Measurements from ENCODE around the gene GNG12.

GNG12 gene

DNA sequence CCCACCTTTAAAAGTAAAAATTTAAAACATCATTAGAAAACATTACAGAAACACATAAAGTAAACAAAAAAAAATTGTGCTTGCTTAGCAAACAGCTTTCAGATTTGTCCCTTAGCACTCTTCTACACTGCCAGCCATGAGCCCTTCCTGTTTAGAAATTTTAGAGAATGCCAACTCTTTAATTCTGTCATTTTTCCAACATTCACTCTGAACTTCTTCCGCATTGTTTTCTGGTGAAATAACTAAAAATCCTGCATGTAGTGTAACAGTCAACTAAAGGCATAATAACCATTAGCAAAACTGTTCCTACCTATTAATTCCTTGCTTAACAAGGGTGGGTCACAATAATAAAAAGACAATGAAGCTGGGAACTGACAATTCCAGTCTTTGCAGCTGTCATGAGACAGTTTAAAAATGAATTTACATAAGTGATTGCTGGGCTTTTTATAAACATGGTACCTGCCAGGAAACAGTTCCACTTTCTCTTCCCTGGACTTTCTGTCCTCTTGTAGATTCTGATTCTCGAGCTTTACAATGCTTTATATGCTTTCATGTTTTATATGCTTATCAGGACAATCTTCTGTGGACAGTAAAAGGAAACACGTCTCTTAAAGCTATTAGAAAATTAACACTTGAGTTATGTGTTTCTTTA, 19.0 kb downstream of the GNG12 start:
- DNase-seq (ENCODE audit: low spot score): peak; percentile 38

DNA sequence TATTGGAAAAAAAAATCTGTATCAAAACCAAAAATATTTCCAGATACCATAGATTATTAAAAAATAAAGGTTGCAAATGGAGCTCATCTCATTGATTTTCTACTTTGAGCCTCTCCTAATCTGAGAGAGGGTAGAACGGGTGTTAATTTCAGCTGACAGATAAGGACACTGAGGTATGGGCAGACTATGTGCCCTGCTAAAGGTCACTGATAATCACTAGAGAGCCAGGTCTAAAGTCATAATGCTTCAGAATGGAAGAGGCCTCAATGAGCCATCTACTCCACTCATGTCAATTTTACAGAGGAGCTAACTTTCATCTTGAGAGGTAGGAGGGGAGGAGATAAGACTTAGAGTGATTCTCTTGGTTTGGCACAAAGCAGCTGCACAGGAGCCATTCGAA, 21.0 kb downstream of the GNG12 start:
- no peak for DNase-seq (ENCODE audit: low spot score)

- no peak for DNase-seq (ENCODE audit: low spot score)
Measured at GRCh38 chr1:67811781-67812180, 21.5 kb downstream of the GNG12 start.

- DNase-seq (ENCODE audit: low spot score): no peak
Measured at GRCh38 chr1:67809887-67810286, 23.4 kb downstream of the GNG12 start.

- DNase-seq (ENCODE audit: low spot score): no peak
Measured at GRCh38 chr1:67807282-67807681, 26.0 kb downstream of the GNG12 start.

- no peak for DNase-seq (ENCODE audit: low spot score)
Measured at GRCh38 chr1:67804710-67805109, 28.6 kb downstream of the GNG12 start.

GRCh38 chr1:67803380-67804279, 29.6 kb downstream of the GNG12 start:
- DNase-seq (ENCODE audit: low spot score): peak; percentile 31

DNA sequence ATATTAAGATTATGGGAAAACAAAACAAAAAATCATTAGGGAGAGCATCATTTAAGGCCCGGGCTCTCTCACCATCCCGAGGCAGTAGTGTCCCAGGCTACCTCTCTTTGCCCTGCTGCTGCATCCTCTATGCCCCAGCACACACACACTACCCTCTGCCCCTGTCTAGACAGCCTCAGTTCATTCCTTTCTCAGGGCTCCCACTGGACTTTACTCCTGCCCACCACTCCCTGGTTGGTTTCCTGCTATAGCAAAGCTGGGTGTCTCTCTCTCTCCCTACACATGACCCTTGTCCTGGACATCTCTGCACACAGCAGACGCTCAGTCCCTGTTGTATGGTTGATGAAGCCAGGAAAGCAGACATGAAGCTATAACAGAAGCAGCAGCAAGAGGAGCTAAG, 30.7 kb downstream of the GNG12 start:
- DNase-seq (ENCODE audit: low spot score): no peak

- no peak for DNase-seq (ENCODE audit: low spot score)
Measured at GRCh38 chr1:67801903-67802302, 31.4 kb downstream of the GNG12 start.

DNA sequence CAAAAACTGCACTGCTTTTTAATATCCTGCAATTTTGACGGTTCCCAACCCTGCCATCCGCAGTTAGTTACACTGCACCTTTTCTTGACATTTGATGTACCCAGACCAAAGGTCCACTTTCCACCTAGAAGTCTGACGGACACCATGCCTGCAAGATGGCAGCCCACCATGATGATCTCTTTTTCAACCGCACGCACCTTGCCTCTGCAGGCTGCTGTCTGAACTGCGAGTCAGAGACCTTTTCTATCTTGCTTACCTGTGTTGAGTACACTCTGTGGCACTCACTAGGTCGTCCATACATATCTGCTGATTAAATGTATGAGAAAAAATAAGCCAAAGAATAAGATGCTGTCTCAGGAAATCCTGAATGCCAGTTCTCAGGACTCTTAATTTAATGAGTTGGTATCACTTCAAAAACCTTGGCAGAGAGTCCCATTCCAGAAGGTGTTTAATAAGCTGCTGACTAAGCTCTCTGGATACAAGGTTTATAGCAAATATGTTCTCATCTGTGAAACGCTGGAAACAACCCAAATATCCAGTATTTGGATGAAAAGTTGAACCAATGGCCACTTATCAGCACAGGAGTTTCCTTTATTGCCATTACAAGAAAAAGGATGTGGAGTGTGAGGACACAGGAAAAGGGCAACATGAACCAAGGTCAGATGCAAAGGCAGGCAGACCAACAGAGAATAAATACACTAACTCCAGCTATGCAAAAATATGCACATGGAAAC, 37.9 kb downstream of the GNG12 start:
- no peak for DNase-seq (ENCODE audit: low spot score)

DNA sequence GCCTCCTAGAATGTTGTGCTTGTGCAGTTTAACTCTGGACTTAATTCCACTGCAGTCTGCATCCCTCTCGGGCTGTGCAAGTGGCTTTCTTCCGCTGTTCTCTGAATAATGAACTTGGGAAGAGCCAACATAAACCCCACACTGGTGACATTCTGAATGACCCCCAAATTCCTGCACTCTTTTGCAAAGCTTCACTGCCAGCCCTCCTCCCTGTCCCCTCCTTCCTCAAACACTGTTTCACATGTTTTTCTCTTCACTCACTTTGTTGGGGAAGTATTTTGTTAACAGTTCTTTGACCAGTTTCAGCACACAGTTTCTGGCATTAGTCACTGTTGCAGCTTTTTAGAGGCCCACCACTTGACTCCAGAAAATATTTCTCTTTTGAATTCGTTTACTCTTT, 39.7 kb downstream of the GNG12 start:
- peak; percentile 45 for DNase-seq (ENCODE audit: low spot score)

DNA sequence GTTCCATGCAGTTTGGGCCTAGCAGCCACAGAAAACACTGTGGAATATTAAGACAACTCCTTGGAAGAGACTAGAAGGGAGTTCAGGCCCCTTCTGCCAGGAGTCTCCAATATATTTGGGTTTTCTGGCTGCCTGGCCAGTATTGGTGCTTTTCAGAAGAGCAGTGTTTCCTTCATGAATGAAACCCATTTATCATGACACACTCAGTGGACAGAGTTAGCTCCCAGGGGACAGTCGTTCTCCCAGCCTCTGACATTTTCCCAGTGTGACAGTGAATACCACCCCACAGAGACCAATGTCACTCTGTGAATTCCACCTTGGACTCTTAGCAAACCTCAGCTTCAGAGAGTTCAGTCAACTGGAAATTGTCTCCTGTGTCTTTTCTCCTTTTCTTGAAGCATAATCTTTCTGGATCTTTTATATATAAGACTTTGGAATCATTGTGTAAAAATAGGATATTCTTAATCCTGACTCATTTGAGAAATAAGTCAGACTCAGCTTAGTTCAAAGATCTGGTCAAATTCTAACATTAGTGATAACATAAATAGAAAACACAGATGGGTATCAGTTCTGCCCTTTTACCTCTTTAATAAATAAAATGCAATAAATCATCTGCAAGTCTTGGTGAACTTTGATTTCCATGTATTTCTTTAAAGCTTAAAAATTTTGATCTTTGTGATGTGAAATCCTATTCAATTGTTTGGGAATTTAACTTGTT, 40.4 kb downstream of the GNG12 start:
- no peak for DNase-seq (ENCODE audit: low spot score)

DNA sequence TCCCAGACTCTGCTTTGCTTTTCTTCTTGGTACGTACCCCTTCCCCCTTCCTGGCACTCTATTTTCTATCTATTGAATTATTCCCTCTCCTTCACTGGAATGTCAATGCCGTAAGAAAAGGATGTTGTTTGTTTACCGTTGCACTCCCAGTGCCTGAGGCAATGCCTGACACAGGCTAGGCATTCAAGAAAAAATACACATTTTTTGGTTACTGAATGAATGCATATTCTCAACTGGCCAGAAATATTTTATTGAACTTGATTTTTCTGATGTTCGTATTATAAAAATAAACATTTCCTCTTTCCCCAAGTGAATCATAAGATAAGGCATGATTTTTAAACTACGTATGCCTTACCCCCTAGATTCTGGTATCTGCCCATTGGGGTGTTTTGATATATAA, 41.2 kb downstream of the GNG12 start:
- DNase-seq (ENCODE audit: low spot score): peak; percentile 61

DNA sequence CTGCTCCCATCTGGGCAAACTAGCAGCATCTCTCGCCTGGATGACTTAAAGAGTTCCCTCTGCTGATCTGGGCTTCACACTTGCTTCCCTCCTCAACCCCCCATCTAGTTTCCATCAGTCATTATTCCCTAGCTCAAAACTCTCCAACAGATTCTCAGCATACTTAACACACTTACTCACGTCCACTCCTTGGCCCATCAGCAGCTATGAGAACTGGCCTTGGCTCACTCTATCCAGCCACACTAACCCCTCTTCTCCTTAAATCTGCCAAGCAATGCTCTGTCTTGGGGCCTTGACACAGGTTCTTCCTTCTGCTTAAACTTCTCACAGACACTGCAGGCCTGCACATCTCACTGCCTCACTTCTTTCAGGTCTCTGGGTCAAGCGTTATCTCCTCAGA, 41.6 kb downstream of the GNG12 start:
- DNase-seq (ENCODE audit: low spot score): peak; percentile 82

DNA sequence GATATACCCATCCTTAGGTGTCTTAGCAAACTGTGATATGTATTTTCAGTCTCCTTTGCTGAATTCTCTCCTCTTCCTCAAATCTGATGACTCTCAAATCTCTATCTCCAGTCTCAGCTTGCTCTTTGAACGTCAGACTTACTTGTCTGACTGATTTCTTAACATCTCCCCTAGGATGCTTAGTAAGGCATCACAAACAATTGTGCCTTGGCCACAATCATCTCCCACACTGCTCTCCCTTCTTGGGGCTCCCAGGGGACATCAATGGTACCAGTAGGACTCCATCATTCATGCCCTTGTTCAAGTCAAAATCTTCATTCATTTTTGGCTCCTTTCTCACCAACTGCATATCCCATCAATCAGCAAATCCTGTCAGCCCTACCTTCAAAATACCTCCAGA, 42.0 kb downstream of the GNG12 start:
- DNase-seq (ENCODE audit: low spot score): no peak

GRCh38 chr1:67790201-67790692, 43.0 kb downstream of the GNG12 start:
- no peak for DNase-seq (ENCODE audit: low spot score)

DNA sequence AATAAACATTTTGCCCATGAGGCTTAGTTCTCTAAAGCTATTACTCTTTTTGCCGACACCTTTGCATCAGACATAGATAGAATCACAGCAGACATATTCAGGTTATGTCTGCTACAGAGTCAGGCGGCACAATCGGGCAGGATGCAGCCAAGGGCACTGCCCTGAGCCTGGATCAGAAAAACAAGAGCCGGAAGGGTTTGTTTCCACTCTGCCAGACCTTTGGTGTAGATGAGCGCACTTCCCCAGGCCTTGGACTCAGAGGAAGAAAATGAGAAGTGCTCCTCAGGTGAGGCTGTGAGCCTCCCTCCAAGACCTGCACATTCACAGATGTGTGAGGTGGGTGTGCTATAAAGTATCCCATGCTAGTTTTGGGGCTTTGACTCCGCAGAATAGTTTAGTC, 43.7 kb downstream of the GNG12 start:
- DNase-seq (ENCODE audit: low spot score): no peak

DNA sequence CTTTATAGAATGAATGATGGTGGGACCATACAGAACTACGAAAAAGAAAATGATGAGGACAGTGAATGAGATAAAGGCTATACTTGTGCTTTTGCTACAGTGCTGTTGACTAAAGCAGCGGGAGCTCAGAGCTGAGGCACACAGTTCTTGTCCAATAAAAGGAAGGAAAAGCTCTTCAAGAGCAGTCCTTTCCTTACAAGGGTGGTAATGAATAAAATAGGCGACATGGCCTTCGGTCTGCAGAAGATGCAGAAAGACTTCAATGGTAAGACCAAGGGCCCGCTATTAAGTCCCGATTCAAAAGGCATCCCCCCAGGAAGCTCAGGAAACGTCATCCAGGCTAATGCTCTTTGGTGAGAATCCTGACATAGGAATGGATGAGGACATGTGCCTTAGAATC, 44.4 kb downstream of the GNG12 start:
- no peak for DNase-seq (ENCODE audit: low spot score)

- no peak for DNase-seq (ENCODE audit: low spot score)
Measured at GRCh38 chr1:67788238-67788790, 45.0 kb downstream of the GNG12 start.

GRCh38 chr1:67787746-67788145, 45.5 kb downstream of the GNG12 start:
- DNase-seq (ENCODE audit: low spot score): no peak

GRCh38 chr1:67785847-67786753, 47.2 kb downstream of the GNG12 start:
- DNase-seq (ENCODE audit: low spot score): no peak
